NCI-H2171 treated with DMSO at 0.1 percent for 48 hours (cell line): Measurements from ENCODE around the gene TRIM42.

Experiments used
- DNase-seq: peaks from one replicate; lab custom pipeline; 2025; lab: John Stamatoyannopoulos, UW

The TRIM42 gene

GRCh38 chr3:140677764-140678163 lies at the start of gene TRIM42:
Gene TRIM42, plus strand, starts transcription at chr3:140678064. Its CDS starts 166 bp downstream, at chr3:140678230.
- DNase-seq, result no peak

- no peak for DNase-seq
Observed at GRCh38 chr3:140628606-140629005, 49.3 kb upstream of the TRIM42 start.

DNA sequence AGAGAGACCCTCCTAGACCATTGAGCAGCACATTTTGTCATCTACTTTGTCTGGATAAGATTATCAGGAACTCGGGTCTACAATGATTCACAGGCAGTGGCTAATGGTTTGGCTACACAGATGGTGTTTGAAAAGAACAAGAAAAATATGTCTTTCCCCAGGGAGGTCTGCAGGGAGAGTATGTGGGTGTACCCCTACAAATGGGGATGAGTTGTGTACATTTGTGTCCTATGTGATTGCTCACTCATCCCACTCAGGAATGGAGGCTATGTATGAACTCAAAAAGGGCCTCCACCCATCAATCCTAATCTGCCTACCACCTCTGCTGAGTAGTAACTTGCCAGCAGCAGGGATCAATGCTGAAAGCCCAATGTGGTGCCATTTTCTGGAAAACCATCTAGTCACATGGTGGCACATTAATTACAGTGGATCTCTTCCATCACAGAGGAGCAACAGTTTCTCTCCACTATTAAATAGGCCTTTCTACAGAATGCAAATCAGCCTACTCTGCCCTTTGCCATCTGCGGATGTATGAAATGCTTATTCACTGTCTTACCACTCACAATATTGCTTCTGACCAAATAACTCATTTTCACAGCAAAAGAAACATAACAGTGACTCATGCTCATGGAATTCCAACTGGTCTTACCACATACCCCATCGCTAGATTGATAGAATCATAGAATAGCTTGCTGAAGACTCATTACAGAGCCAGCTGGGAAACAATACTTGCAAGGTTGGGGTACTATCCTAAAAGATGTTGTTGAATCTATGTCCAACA lies 48.3 kb upstream of the TRIM42 start:
- DNase-seq, result no peak

DNA sequence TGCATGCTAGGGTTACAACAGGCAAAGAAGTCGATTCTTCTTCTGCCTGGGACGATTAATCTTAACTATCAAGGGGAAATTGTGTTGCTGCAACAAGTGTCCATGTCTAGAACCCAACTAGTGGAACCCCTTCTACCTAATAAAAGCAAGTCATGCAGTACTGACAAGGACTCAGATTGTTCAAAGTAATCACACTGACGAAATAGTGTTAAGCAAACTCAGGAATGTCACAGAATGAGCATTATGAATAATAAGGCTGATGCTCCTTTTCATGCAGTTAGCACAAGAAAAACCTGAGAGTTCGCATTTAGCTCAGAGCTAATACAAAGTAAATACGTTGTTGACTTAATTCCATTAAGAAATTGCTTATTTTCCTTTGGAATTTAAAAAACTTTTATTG lies 47.5 kb upstream of the TRIM42 start:
- DNase-seq, result no peak

DNA sequence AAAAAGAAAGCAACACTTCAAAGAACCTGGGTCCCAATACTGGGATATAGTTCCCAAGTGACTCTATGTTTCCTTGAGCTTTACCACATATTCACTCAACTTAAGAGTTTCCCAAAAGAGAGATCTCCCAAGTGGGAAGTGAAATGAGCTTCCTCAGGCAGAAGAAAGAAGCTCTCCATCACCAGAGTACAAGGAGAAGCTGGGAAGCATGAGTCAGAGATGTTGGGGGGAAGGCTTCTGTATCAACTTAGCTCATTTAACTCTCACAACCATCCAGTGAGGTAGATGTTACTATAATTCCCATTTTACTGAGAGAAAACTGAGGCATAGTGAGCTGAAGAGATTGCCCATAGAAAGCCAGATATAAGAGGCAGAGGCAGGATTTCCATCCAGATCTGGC lies 47.0 kb upstream of the TRIM42 start:
- no peak for DNase-seq

GRCh38 chr3:140635276-140635675 lies 42.6 kb upstream of the TRIM42 start:
- DNase-seq, result no peak

DNA sequence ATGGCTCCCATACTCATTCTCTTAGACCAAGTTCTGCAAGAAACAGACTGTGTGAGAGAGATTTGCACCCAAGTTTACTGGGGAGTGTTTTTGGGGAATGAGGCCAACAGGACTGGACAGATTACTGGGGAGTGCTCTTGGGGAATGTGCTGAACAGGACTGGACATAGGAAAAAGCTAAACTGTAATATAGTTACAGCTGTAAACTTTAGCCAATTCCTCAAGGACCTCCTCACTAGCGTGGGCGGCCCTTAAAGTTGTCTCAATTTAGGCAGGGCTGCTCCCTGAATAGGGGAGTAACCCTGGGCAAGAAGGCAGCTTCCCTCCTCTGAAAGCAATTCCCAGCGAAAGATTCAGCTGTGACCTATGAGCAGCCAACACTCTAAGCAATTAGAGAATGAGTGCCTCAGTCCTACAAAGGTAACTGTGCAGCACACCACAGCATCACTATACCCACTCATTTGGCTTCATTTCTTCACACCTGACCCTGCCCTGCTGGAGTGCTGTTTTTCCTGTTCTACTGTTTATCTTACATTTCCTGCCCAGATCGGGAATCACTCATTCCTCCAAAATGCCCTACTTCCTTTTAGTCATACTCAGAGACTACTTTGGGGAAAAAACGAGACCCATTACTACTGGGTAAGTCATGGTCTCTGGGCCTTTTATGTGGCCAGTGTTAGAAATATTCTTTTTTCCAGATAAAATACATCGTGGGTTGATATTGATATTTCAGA lies 41.3 kb upstream of the TRIM42 start:
- no peak for DNase-seq

DNA sequence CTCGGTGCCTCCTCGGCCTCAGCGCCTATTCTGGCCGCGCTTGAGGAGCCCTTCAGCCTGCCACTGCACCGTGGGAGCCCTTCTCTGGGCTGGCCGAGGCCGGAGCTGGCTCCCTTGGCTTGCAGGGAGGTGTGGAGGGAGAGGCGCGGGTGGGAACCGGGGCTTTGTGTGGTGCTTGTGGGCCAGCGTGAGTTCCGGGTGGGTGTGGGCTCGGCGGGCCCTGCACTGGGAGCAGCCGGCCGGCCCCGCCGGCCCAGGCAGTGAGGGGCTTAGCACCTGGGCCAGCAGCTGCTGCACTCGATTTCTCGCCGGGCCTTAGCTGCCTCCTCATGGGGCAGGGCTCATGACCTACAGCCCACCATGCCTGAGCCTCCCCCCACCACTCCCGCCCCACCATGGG lies 26.6 kb upstream of the TRIM42 start:
- no peak for DNase-seq

GRCh38 chr3:140655678-140656077 lies 22.2 kb upstream of the TRIM42 start:
- no peak for DNase-seq

DNA sequence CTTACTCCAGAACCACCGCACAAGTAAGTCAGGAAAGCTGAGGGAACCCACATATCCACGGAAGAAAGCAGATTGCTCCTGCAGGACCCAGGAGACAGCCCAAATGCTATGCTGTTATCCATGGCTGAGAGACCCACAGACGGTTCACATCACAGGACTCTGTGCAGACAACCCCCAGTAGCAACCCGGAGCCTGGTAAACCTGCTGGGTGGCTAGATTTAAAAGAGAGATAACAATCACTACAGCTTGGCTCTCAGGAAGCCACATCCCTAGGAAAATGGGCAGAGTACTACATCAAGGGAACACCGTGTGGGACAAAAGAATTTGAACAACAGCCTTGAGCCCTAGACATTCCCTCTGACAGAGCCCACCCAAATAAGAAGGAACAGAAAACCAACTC lies 13.8 kb upstream of the TRIM42 start:
- DNase-seq, result no peak

DNA sequence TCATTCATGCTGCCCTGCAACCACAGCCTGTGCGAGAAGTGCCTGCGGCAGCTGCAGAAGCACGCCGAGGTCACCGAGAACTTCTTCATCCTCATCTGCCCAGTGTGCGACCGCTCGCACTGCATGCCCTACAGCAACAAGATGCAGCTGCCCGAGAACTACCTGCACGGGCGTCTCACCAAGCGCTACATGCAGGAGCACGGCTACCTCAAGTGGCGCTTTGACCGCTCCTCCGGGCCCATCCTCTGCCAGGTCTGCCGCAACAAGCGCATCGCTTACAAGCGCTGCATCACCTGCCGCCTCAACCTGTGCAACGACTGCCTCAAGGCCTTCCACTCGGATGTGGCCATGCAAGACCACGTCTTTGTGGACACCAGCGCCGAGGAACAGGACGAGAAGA lies 4.7 kb downstream of the TRIM42 start:
- no peak for DNase-seq

DNA sequence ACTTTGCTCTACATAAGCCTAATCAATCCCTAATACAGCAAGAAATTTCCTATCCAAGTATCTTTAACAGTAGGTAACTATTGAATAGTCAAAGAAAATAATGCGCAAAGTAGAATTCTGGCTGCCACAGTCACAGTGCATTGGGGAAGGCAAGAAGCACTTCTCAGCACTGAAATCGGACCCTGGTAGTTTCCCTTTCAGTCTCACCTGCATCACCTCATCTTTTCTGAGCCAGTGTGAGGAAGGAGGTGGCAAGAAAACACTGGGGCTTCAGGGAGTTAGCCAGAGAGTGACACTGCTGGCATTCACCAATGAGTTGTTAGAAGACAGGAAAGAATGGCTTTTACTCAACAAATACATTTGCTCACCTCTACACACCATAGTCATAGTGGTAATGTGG lies 8.3 kb downstream of the TRIM42 start:
- no peak for DNase-seq

DNA sequence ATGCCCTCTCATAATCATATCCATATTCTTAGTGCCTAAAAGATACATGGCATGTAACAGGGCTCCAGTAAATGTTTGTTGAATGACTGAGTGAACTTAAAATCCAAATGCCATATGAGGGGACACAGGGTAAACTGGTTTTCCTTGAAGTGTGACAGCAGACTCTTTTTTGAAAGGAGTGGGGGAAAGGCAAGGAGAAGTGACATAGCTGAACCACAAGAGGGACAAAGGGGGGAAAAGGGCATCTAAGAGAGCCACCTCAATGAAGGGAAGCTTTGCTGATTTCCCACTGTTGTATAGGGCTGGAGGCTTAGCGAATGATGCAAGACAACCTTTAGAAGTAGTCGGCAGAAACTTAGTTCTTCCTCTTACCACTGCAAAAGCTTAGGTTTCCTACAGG lies 9.1 kb downstream of the TRIM42 start:
- no peak for DNase-seq

GRCh38 chr3:140695361-140696061 lies 17.6 kb downstream of the TRIM42 start:
- DNase-seq, result no peak

DNA sequence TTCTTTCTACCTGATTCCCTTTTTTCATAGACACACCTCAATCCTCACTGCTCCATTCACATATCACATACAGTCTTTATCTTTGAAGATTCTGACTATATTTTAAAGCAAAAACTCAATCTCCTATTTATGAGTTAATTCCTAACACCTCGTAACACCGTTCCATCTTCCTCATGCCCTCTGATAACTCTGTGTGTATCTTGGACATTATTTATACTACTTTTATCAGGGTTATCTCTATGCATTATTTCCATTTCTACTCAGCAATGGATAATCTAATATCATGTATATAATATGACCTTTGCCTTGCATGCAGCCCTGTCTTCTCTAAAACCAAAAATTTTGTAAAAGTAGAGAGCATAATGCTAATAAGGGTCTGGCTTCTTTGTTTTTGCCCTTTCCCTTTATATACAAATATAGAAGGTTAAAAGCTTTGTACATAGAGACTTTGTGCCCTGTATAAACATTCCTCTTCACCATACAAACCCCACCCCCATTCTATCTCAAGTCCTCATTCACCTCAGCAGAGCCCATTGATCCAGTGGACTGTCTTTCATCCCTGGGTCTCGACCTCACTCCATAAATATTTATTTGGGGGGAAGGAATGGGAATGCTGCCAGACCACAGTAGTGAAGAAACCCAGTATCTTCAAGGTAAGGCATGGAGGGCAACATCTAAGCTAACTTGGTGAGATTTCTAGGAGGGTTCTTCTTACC lies 21.8 kb downstream of the TRIM42 start:
- no peak for DNase-seq

GRCh38 chr3:140702281-140702680 lies 24.4 kb downstream of the TRIM42 start:
- no peak for DNase-seq

DNA sequence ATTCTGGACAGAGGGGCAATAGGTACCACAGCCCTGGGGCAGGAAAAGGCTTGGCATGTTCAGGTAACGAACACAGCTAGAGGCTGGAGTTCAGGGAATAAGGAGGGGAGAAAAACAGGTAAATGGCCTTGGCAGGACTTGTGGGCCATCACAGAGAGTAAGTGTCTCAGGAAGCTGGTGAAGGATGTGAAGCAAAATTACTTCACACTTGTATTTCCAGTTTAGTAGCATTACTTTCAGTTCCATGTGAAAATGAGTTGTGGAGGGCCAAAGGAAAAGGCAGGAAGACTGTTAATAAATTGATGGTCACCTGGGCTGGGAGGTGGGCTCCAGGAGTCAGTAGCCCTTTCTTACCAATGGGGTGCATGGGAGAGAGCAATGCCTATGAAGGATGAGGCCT lies 25.6 kb downstream of the TRIM42 start:
- no peak for DNase-seq

GRCh38 chr3:140704733-140705132 lies 26.9 kb downstream of the TRIM42 start:
- DNase-seq, result no peak

- DNase-seq, result no peak
Observed at GRCh38 chr3:140705954-140706353, 28.1 kb downstream of the TRIM42 start.

GRCh38 chr3:140706360-140706759 lies 28.5 kb downstream of the TRIM42 start:
- no peak for DNase-seq

DNA sequence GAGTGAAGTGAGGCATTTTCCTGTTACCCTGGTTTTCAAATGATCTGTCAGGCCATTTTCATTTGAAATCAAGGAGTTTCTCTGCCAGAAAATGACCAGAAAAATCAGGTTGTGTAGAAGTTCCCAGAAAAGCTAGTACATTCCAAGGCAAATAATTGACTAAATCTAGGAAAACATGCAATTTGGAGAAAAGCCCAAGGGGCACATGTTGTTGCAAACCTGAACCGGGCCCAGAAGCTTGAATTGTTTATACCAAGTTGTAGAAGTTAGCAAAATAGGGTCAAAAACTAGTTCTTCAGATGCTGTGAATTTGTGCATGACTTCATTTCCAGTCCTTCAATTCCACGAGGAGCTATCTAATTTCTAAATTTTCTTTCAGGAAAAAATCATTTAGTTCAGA lies 31.0 kb downstream of the TRIM42 start:
- DNase-seq, result no peak

DNA sequence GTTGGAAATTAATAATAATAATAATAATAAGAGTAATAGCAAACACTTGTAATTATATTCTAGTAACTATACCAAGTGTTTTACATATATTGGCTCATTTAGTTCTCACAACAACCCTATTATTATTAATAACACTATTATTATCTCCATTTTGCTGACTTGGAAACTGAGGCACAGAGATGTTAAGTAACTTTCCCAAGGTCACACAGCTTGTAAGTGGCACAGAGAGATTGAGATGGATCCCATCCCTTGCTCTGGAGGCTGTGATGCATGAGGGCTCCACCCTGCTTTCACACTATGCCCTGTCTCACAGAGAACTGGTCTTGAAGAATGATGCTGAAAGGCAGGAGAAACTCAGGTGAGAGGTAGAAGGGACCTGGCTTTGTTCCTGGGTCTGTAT lies 31.9 kb downstream of the TRIM42 start:
- DNase-seq, result no peak
